ENCODE data around the gene OLFM1.

Gene OLFM1

GRCh38 chr9:135101926-135102325, 14.5 kb downstream of the OLFM1 start:
- Histone ChIP-seq H3K36me3 (ENCODE audit: control insufficient read depth, insufficient read depth, low read length) (no peaks in the 10 kb centered on the region), H3K4me3 (ENCODE audit: extremely low read depth, insufficient read depth, low read length, poor library complexity, severe bottlenecking) (no peak overlapping the region), H3K4me1 (ENCODE audit: control insufficient read depth, insufficient read depth, low read length, poor library complexity, severe bottlenecking) (no peaks in the 10 kb centered on the region), H3K27ac (ENCODE audit: low read depth, low read length, severe bottlenecking) (no peak overlapping the region), H3K9me3 (ENCODE audit: control insufficient read depth, low read length) (no peaks in the 10 kb centered on the region)
- 91 to 98% methylated on average over 4 to 8 of the region's 8 CpGs for WGBS, 2 experiments (ENCODE audit: insufficient coverage in 2 of 2)

DNA sequence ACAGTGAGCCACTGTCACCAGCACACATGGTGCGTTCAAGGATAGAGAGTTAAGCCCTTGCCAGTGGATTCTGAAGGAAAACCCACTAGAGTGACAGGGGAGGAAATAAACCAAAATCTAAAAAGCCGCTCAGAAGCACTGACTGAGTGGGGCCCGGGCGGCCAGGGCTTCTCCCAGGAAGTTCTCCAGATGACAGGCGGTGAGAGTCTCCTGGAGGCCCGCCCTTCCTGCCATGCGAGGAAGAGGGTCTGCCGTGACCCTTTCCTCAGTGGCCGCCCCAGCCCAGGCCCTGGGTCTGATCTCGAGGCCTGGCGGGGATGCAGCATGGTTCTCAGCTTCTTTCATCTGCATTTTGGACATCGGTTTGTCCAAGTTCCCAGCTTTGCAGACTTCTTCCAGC, 14.9 kb downstream of the OLFM1 start:
- whole genome bisulfite sequencing, 2 experiments (ENCODE audit: insufficient coverage in 2 of 2), result 92 to 94% methylated on average over 12 of the region's 12 CpGs
- Histone ChIP-seq H3K4me3 (ENCODE audit: extremely low read depth, insufficient read depth, low read length, poor library complexity, severe bottlenecking) (no peak overlapping the region), H3K36me3 (ENCODE audit: control insufficient read depth, insufficient read depth, low read length) (no peaks in the 10 kb centered on the region), H3K4me1 (ENCODE audit: control insufficient read depth, insufficient read depth, low read length, poor library complexity, severe bottlenecking) (no peaks in the 10 kb centered on the region), H3K27ac (ENCODE audit: low read depth, low read length, severe bottlenecking) (no peak overlapping the region), H3K9me3 (ENCODE audit: control insufficient read depth, low read length) (no peaks in the 10 kb centered on the region)

DNA sequence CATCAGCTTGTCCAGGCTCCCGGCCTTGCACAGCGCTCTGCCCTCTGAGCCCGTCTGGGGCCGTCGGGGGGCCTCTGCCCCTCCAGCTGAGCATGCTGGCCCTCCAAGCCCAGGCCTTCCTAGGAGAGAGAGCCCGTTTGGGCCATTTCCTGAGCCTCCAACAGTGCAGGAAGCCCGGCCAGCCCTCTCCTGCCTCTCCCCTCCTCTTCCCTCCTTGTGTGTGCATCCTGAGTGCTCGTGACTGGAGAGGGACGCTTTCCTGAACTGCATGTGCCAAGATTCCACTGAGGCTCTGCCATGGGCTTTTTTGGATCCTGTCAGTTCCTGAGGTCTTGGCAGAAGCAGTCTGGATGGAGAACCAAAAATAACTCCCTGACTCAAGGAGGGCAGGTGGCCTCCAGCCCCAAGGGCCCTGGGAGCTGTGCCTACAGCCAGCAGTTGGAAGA, 15.6 kb downstream of the OLFM1 start:
- WGBS, 2 experiments (ENCODE audit: insufficient coverage in 2 of 2), result 79 to 92% methylated on average over 6 to 8 of the region's 9 CpGs
- H3K27ac ChIP-seq (ENCODE audit: low read depth, low read length, severe bottlenecking), result no peak overlapping the region
- no peaks in the 10 kb centered on the region for H3K36me3 ChIP-seq (ENCODE audit: control insufficient read depth, insufficient read depth, low read length)
- peaks cover 4% of the 10 kb centered on the region for H3K4me1 ChIP-seq (ENCODE audit: control insufficient read depth, insufficient read depth, low read length, poor library complexity, severe bottlenecking)
- H3K4me3 ChIP-seq (ENCODE audit: extremely low read depth, insufficient read depth, low read length, poor library complexity, severe bottlenecking), result no peak overlapping the region
- no peaks in the 10 kb centered on the region for H3K9me3 ChIP-seq (ENCODE audit: control insufficient read depth, low read length)

DNA sequence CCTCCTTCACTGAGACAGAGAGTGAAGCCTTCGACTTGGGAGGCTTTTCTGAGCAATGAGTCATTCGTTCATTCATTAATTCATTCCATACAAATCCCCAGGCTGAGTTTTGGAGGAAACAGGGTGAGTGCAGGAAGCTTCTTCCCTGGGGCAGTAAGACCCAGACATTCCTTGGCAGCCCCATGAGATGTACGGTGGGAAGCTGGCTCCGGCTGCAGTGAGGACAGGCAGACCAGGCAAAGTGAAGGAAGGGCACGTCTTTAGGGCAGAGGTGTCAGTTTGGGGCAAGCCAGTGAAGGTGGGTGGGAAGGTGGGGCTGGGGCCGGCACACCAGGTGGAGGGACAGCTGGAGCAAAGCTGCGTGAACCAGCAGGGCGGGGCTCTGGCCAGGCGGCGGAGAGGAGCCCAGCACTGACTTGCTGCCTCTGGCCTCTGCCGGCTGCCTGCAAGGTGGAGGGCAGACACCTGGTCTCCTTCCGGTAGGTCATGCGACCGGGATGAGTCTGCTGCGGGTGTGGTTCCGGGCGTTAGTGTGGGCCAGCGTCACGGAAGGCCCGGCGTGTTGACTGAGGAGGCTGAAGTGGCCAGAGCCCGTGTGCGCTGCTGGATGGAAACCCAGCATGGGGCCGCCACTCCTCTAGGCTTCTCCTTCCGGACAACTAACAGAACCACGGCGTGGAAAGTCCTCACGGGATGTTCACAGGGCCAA, 16.6 kb downstream of the OLFM1 start:
- H3K9me3 ChIP-seq (ENCODE audit: control insufficient read depth, low read length), result no peaks in the 10 kb centered on the region
- no peaks in the 10 kb centered on the region for H3K36me3 ChIP-seq (ENCODE audit: control insufficient read depth, insufficient read depth, low read length)
- 89 to 92% methylated on average over 25 to 26 of the region's 28 CpGs for WGBS, 2 experiments (ENCODE audit: insufficient coverage in 2 of 2)
- no peak overlapping the region for H3K4me3 ChIP-seq (ENCODE audit: extremely low read depth, insufficient read depth, low read length, poor library complexity, severe bottlenecking)
- no peak overlapping the region for H3K27ac ChIP-seq (ENCODE audit: low read depth, low read length, severe bottlenecking)
- peaks cover 5% of the 10 kb centered on the region for H3K4me1 ChIP-seq (ENCODE audit: control insufficient read depth, insufficient read depth, low read length, poor library complexity, severe bottlenecking)

DNA sequence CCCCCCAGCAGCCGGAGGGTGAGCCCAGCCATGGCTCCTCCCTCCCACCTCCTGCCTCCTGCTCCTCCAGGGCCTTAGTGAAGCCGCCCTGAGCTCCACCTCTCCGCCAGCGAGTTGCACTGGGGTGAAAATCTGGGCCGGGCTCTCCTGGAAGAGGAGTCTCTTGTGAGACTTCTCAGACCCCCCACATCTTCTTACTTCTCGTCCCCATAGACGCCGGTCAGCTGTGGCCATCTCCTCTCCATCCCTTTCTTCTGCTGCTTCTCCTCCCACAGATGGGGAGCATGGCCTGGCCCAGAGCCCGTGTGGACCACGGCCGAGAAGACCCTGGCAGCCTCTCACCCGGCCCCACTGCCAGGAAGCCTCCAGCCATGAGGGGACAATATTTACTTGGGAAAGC, 17.3 kb downstream of the OLFM1 start:
- Histone ChIP-seq H3K27ac (ENCODE audit: low read depth, low read length, severe bottlenecking) (no peak overlapping the region), H3K36me3 (ENCODE audit: control insufficient read depth, insufficient read depth, low read length) (no peaks in the 10 kb centered on the region), H3K9me3 (ENCODE audit: control insufficient read depth, low read length) (no peaks in the 10 kb centered on the region), H3K4me3 (ENCODE audit: extremely low read depth, insufficient read depth, low read length, poor library complexity, severe bottlenecking) (no peak overlapping the region), H3K4me1 (ENCODE audit: control insufficient read depth, insufficient read depth, low read length, poor library complexity, severe bottlenecking) (peaks cover 5% of the 10 kb centered on the region)
- WGBS, 2 experiments (ENCODE audit: insufficient coverage in 2 of 2), result 87 to 90% methylated on average over 7 to 9 of the region's 12 CpGs

DNA sequence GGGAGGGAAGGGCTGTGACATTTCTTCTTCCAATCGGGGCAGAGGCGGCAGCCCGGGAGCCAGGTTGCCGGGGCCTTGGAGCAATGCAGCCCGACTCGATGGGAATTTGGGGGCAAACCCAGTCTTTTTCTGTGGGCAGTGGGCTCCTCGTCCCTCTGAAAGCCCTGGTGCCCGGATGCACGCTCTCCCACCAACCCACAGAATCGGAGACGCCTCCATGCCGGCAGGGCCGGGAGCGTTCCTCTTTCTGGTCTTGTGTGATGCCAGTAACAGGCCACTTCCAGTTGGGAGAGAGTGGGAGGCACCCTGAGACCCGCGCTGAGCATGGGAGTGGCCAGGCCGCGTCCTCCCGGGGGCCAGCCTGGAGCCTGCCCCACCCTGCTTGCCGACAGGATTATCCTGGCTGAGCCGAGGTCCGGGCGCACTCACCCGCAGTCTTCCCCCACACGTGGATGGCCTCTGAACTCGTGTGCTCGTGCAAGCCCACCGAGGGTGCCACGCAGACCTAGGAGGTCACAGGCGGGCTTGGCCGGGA, 17.8 kb downstream of the OLFM1 start:
- peaks cover 5% of the 10 kb centered on the region for H3K4me1 ChIP-seq (ENCODE audit: control insufficient read depth, insufficient read depth, low read length, poor library complexity, severe bottlenecking)
- H3K36me3 ChIP-seq (ENCODE audit: control insufficient read depth, insufficient read depth, low read length), result no peaks in the 10 kb centered on the region
- 90 to 92% methylated on average over 23 of the region's 31 CpGs for WGBS, 2 experiments (ENCODE audit: insufficient coverage in 2 of 2)
- H3K27ac ChIP-seq (ENCODE audit: low read depth, low read length, severe bottlenecking), result no peak overlapping the region
- H3K4me3 ChIP-seq (ENCODE audit: extremely low read depth, insufficient read depth, low read length, poor library complexity, severe bottlenecking), result no peak overlapping the region
- H3K9me3 ChIP-seq (ENCODE audit: control insufficient read depth, low read length), result no peaks in the 10 kb centered on the region

- Histone ChIP-seq H3K4me1 (ENCODE audit: control insufficient read depth, insufficient read depth, low read length, poor library complexity, severe bottlenecking) (peaks cover 5% of the 10 kb centered on the region), H3K4me3 (ENCODE audit: extremely low read depth, insufficient read depth, low read length, poor library complexity, severe bottlenecking) (no peak overlapping the region), H3K27ac (ENCODE audit: low read depth, low read length, severe bottlenecking) (no peak overlapping the region), H3K9me3 (ENCODE audit: control insufficient read depth, low read length) (no peaks in the 10 kb centered on the region), H3K36me3 (ENCODE audit: control insufficient read depth, insufficient read depth, low read length) (no peaks in the 10 kb centered on the region)
- 89 to 92% methylated on average over 17 to 20 of the region's 21 CpGs for WGBS, 2 experiments (ENCODE audit: insufficient coverage in 2 of 2)
Observed at GRCh38 chr9:135105938-135106491, 18.5 kb downstream of the OLFM1 start.

DNA sequence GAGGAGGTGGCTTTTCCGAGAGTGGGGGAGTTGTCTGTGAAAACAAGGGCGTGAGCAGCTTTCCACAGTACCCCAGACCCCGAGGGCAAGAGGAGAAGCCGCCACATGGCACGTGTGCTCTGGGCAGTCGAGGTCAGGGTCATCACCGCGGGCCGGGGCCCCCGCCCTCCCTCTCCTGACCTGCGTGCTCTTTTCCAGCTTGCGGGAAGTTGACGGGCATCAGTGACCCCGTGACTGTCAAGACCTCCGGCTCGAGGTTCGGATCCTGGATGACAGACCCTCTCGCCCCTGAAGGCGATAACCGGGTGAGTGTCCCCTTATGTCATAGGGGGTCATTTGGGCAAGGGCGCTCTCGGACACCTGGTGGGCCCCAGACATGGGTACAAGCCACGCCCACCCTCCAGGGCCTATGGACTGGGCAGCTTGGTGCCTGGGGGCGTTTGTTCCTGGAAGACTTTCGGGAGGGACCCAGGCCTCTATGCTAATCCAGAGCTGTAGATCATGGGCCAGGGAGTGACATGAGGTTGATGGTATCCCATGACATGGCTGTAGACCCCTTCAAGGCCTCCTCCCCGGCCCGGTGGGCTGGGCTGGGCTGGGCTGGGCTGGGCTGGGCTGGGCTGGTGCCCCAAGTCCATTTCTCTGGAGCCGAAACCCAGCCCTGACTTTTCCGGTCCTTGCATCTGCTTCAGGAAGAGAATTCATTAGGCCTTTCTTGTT, 19.2 kb downstream of the OLFM1 start:
- WGBS, 2 experiments (ENCODE audit: insufficient coverage in 2 of 2), result 94 to 96% methylated on average over 23 to 27 of the region's 29 CpGs
- no peaks in the 10 kb centered on the region for H3K36me3 ChIP-seq (ENCODE audit: control insufficient read depth, insufficient read depth, low read length)
- H3K9me3 ChIP-seq (ENCODE audit: control insufficient read depth, low read length), result no peaks in the 10 kb centered on the region
- H3K4me1 ChIP-seq (ENCODE audit: control insufficient read depth, insufficient read depth, low read length, poor library complexity, severe bottlenecking), result peaks cover 5% of the 10 kb centered on the region
- H3K27ac ChIP-seq (ENCODE audit: low read depth, low read length, severe bottlenecking), result no peak overlapping the region
- no peak overlapping the region for H3K4me3 ChIP-seq (ENCODE audit: extremely low read depth, insufficient read depth, low read length, poor library complexity, severe bottlenecking)

DNA sequence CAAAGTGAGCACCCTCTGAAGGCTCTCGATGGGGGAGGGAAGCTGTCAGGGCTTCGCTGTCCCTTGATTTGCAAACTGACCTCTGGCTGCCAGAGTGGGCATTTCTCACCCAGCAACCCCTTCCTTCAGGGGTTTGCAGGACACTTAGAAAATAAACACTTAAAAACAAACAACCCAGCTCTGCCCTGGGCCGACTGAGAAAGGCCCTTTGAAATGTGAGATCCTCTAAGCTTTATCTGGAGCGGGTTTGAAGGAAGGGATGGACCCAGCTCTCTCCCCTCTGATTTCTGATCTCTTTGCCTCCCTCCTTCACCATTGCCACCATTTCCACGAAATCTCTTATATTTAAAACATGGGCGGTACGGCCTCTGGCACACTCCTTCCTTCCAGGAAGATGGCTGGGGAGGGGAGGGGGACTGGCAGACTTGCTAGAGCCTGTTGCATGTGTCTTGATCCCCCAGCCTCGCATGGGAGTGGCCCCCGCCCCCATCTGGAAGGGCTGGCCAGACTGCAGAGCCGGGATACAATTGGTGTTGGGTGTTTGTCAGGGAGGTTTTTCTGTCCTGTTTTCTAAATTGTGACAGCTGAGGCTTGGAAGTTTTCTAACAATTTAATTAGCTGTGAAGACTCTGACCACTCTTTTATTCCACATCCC, 20.2 kb downstream of the OLFM1 start:
- Histone ChIP-seq H3K9me3 (ENCODE audit: control insufficient read depth, low read length) (no peaks in the 10 kb centered on the region), H3K4me3 (ENCODE audit: extremely low read depth, insufficient read depth, low read length, poor library complexity, severe bottlenecking) (no peak overlapping the region), H3K27ac (ENCODE audit: low read depth, low read length, severe bottlenecking) (peak overlapping the region; percentile 54), H3K4me1 (ENCODE audit: control insufficient read depth, insufficient read depth, low read length, poor library complexity, severe bottlenecking) (peaks cover 5% of the 10 kb centered on the region), H3K36me3 (ENCODE audit: control insufficient read depth, insufficient read depth, low read length) (no peaks in the 10 kb centered on the region)
- 30 to 46% methylated on average over 4 to 6 of the region's 10 CpGs for WGBS, 2 experiments (ENCODE audit: insufficient coverage in 2 of 2)

GRCh38 chr9:135108831-135109510, 21.5 kb downstream of the OLFM1 start:
- Histone ChIP-seq H3K9me3 (ENCODE audit: control insufficient read depth, low read length) (no peaks in the 10 kb centered on the region), H3K4me3 (ENCODE audit: extremely low read depth, insufficient read depth, low read length, poor library complexity, severe bottlenecking) (no peak overlapping the region), H3K27ac (ENCODE audit: low read depth, low read length, severe bottlenecking) (no peak overlapping the region), H3K36me3 (ENCODE audit: control insufficient read depth, insufficient read depth, low read length) (no peaks in the 10 kb centered on the region), H3K4me1 (ENCODE audit: control insufficient read depth, insufficient read depth, low read length, poor library complexity, severe bottlenecking) (peaks cover 5% of the 10 kb centered on the region)
- WGBS, 2 experiments (ENCODE audit: insufficient coverage in 2 of 2), result 93 to 96% methylated on average over 10 to 15 of the region's 15 CpGs

All from mesodermal cell (in vitro differentiated cells).